ENCODE measurements around the gene EFNB3.

Gene EFNB3

GRCh38 chr17:7685533-7686221 lies 19.3 kb upstream of the EFNB3 start:
- peak; percentile 45 for DNase-seq (ENCODE audit: low read depth, low spot score)
- CTCF ChIA-PET, result interaction anchor here (0.8 to 9.5 kb wide), 12 partner anchors 10 to 248 kb away, joined by 3 to 201 read pairs (median 24); partner anchors contain the start of genes MPDU1, SAT2, SHBG and SOX15
- POLR2A ChIA-PET, result interaction anchor here (0.6 to 3.0 kb wide), 12 partner anchors 11 to 356 kb away, joined by 3 to 21 read pairs (median 5); partner anchors contain the start of genes CD68, EFNB3, FXR2 and MPDU1
- TF ChIP-seq CTCF (IDR thresholded peaks at IDR 0.05; ENCODE audit: insufficient read depth, low read length, missing control alignments), result no peak
- H3K4me3 ChIP-seq (ENCODE audit: low read depth, low read length), result peak overlapping the region; percentile 99

DNA sequence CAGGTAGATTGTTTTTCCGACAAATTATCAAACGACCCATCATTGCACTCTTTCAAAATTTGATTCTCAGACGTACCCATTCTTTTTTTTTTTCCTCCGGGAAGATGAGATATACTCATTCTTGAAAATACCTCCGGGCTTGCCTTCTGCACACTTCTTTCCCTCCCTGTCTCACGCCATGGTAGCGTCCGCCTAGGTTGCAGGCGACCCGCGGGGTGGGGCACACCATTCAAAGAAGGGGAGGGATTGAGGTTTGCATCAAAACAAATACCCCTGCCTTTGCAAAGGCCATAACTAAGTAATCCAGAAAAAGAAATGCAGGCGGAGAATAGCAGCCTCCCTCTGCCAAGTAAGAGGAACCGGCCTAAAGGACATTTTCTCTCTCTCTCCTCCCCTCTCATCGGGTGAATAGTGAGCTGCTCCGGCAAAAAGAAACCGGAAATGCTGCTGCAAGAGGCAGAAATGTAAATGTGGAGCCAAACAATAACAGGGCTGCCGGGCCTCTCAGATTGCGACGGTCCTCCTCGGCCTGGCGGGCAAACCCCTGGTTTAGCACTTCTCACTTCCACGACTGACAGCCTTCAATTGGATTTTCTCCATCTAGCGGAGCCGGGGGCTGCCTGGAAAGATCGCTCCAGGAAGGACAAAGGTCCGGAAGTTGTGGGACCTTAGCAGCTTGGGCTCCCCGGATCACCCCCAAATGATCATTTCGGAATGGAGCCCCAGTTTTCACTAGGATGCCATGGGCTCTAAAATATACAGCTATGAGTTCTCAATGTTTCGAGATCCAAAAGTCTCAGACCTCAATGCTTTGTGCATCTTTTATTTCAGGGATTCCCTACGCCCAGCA lies 18.6 kb upstream of the EFNB3 start:
- peak overlapping the region; percentile 99 for H3K4me3 ChIP-seq (ENCODE audit: low read depth, low read length)
- DNase-seq (ENCODE audit: low read depth, low spot score), result peak; percentile 28
- TF ChIP-seq CTCF (IDR thresholded peaks at IDR 0.05; ENCODE audit: insufficient read depth, low read length, missing control alignments), result no peak
- CTCF ChIA-PET, result interaction anchor here (0.8 to 9.5 kb wide), 27 partner anchors 11 to 641 kb away, joined by 3 to 201 read pairs (median 13); partner anchors contain the start of genes CD68, FXR2, MPDU1 and SAT2
- POLR2A ChIA-PET, result interaction anchor here (0.6 to 3.0 kb wide), 18 partner anchors 9 to 357 kb away, joined by 3 to 21 read pairs (median 4); partner anchors contain the start of genes CD68, EFNB3, FXR2 and MPDU1

GRCh38 chr17:7687072-7687907 lies 17.7 kb upstream of the EFNB3 start, which contains the start of gene TP53:
Gene TP53 (minus strand): TSS chr17:7687490. CDS start chr17:7676594, 10,896 bp downstream.
- POLR2A ChIA-PET, result interaction anchor here (0.6 to 3.0 kb wide), 20 partner anchors 10 to 506 kb away, joined by 3 to 21 read pairs (median 4); partner anchors contain the start of genes CD68, EFNB3, FXR2 and MPDU1
- no peak for TF ChIP-seq CTCF (IDR thresholded peaks at IDR 0.05; ENCODE audit: insufficient read depth, low read length, missing control alignments)
- H3K4me3 ChIP-seq (ENCODE audit: low read depth, low read length), result peak within 1 kb of the TSS; percentile 99
- CTCF ChIA-PET, result interaction anchor here (0.6 to 9.5 kb wide), 68 partner anchors 11 to 760 kb away, joined by 3 to 201 read pairs (median 5); partner anchors contain the start of genes ATP1B2, CD68, EFNB3 and FXR2
- peak; percentile 58 for DNase-seq (ENCODE audit: low read depth, low spot score)

GRCh38 chr17:7687908-7688807 lies 16.8 kb upstream of the EFNB3 start, which contains the start of gene WRAP53:
Gene WRAP53 (plus strand): TSS chr17:7688477. CDS start chr17:7688649, 172 bp downstream.
- POLR2A ChIA-PET, result interaction anchor here (0.7 to 3.0 kb wide), 14 partner anchors 11 to 486 kb away, joined by 3 to 21 read pairs (median 4); partner anchors contain the start of genes CD68, EFNB3, FXR2 and MPDU1
- CTCF ChIA-PET, result interaction anchor here (0.6 to 9.5 kb wide), 70 partner anchors 12 to 761 kb away, joined by 3 to 201 read pairs (median 5); partner anchors contain the start of genes ATP1B2, CD68, EFNB3 and FXR2
- H3K4me3 ChIP-seq (ENCODE audit: low read depth, low read length), result peak within 1 kb of the TSS; percentile 99
- TF ChIP-seq CTCF (IDR thresholded peaks at IDR 0.05; ENCODE audit: insufficient read depth, low read length, missing control alignments), result peak; percentile 94
- DNase-seq (ENCODE audit: low read depth, low spot score), result peak; percentile 94

All from AG04449 (cell line).